NT2/D1 (cell line): ENCODE data around the gene MRPL36.

Experiments
- DNase-seq: peaks from one replicate; pipeline ENCODE4 v3.0.0-alpha.2; 2011; ENCODE audit warnings: low read depth, low spot score
- H3K27me3 ChIP-seq: 2 replicates; pipeline ENCODE4 v1.6.0; 2011; ENCODE audit warnings: mild to moderate bottlenecking; ENCODE audit not compliant: insufficient read length, insufficient read depth
- H3K36me3 ChIP-seq: 2 replicates; pipeline ENCODE4 v1.6.1; 2011; ENCODE audit warnings: mild to moderate bottlenecking, low read length, mixed read lengths; ENCODE audit not compliant: insufficient read depth, insufficient read length
- H3K4me1 ChIP-seq: 2 replicates; pipeline ENCODE4 v1.5.1; 2011; ENCODE audit not compliant: insufficient read depth, insufficient read length
- H3K4me3 ChIP-seq: 2 replicates; pipeline ENCODE4 v1.5.1; 2011; ENCODE audit warnings: low read depth; ENCODE audit not compliant: insufficient read length
- H3K9ac ChIP-seq: 2 replicates; pipeline ENCODE4 v1.6.0; 2011; ENCODE audit warnings: low read depth; ENCODE audit not compliant: insufficient read length
- H3K9me3 ChIP-seq: 2 replicates; pipeline ENCODE4 v1.5.1; 2011; ENCODE audit warnings: mild to moderate bottlenecking, low read length; ENCODE audit not compliant: insufficient read depth
- SUZ12 ChIP-seq: IDR thresholded peaks from 2 replicates; pipeline ENCODE4 v1.6.1; 2011; ENCODE audit not compliant: insufficient read length, insufficient read depth; ENCODE audit errors: extremely low read depth
- YY1 ChIP-seq: IDR thresholded peaks from 2 replicates; pipeline ENCODE4 v1.6.1; 2011; ENCODE audit not compliant: insufficient read length, insufficient read depth
- ZNF274 ChIP-seq: IDR thresholded peaks from 2 replicates; pipeline ENCODE4 v1.6.1; 2011; ENCODE audit warnings: mild to moderate bottlenecking, low read depth, low read length

Gene MRPL36

GRCh38 chr5:1842004-1842819 lies 42.6 kb upstream of the MRPL36 start:
- TF ChIP-seq SUZ12 (no peak), ZNF274 (no peak), YY1 (no peak)
- no peak overlapping the region for H3K4me3 ChIP-seq
- H3K36me3 ChIP-seq: no peaks in the 10 kb centered on the region
- H3K27me3 ChIP-seq: peaks cover 11% of the 10 kb centered on the region
- no peak overlapping the region for H3K9ac ChIP-seq
- DNase-seq: no peak
- no peaks in the 10 kb centered on the region for H3K9me3 ChIP-seq
- H3K4me1 ChIP-seq: peaks cover 6% of the 10 kb centered on the region

- Histone ChIP-seq H3K4me3 (no peak overlapping the region), H3K9ac (peak overlapping the region; percentile 4), H3K4me1 (peaks cover 6% of the 10 kb centered on the region), H3K9me3 (no peaks in the 10 kb centered on the region), H3K36me3 (no peaks in the 10 kb centered on the region), H3K27me3 (peaks cover 11% of the 10 kb centered on the region)
- TF ChIP-seq YY1 (no peak), ZNF274 (no peak), SUZ12 (no peak)
- DNase-seq: no peak
Measured at GRCh38 chr5:1840741-1841521, 41.3 kb upstream of the MRPL36 start.

GRCh38 chr5:1840071-1840547 lies 40.5 kb upstream of the MRPL36 start:
- Histone ChIP-seq H3K9me3 (no peaks in the 10 kb centered on the region), H3K36me3 (no peaks in the 10 kb centered on the region), H3K27me3 (peaks cover 11% of the 10 kb centered on the region)

GRCh38 chr5:1838013-1838412 lies 38.4 kb upstream of the MRPL36 start:
- Histone ChIP-seq H3K9ac (no peak overlapping the region), H3K27me3 (no peaks in the 10 kb centered on the region), H3K36me3 (no peaks in the 10 kb centered on the region), H3K4me3 (no peak overlapping the region), H3K9me3 (no peaks in the 10 kb centered on the region), H3K4me1 (peaks cover 12% of the 10 kb centered on the region)
- DNase-seq: no peak
- TF ChIP-seq YY1 (no peak), SUZ12 (no peak), ZNF274 (no peak)

More at GRCh38 chr5:1840071-1840547, 40.5 kb upstream of the MRPL36 start:
- no peak overlapping the region for H3K4me3 ChIP-seq
- H3K9ac ChIP-seq: no peak overlapping the region
- peaks cover 6% of the 10 kb centered on the region for H3K4me1 ChIP-seq
- no peak for TF ChIP-seq SUZ12
- no peak for TF ChIP-seq YY1
- no peak for TF ChIP-seq ZNF274
- no peak for DNase-seq

- H3K27me3 ChIP-seq: no peaks in the 10 kb centered on the region
- no peak overlapping the region for H3K4me3 ChIP-seq
- peaks cover 12% of the 10 kb centered on the region for H3K4me1 ChIP-seq
- H3K9ac ChIP-seq: no peak overlapping the region
- no peaks in the 10 kb centered on the region for H3K36me3 ChIP-seq
- no peak for DNase-seq
- TF ChIP-seq YY1 (no peak), ZNF274 (no peak), SUZ12 (no peak)
- no peaks in the 10 kb centered on the region for H3K9me3 ChIP-seq
Measured at GRCh38 chr5:1836891-1837880, 37.5 kb upstream of the MRPL36 start.

- Histone ChIP-seq H3K27me3 (no peaks in the 10 kb centered on the region), H3K36me3 (no peaks in the 10 kb centered on the region)
- TF ChIP-seq ZNF274: no peak
- TF ChIP-seq SUZ12: no peak
- TF ChIP-seq YY1: no peak
Measured at GRCh38 chr5:1836176-1836890, 36.7 kb upstream of the MRPL36 start.

More at GRCh38 chr5:1836176-1836890, 36.7 kb upstream of the MRPL36 start:
- peaks cover 17% of the 10 kb centered on the region for H3K4me1 ChIP-seq
- H3K4me3 ChIP-seq: no peak overlapping the region
- H3K9ac ChIP-seq: no peak overlapping the region
- no peak for DNase-seq
- no peaks in the 10 kb centered on the region for H3K9me3 ChIP-seq
